Suprapubic skin (tissue), 4 donors: ENCODE results near the gene NUCB1.

Experiments
- EP300 ChIP-seq: sonication (generic); formaldehyde crosslinking; IDR thresholded peaks from one replicate; pipeline ENCODE4 v1.6.1; 2017; ENCODE audit warnings: antibody characterized with exemption
- POLR2A ChIP-seq, 2 donors: fragments of 450-650 bp; IDR thresholded peaks; one replicate each; pipeline ENCODE4 v1.6.1; 2017; ENCODE audit warnings: antibody characterized with exemption in 2 of 2, mild to moderate bottlenecking in 2 of 2, moderate library complexity in 2 of 2
- POLR2AphosphoS5 ChIP-seq, 3 donors: sonication (generic); formaldehyde crosslinking; IDR thresholded peaks; one replicate each; pipeline ENCODE4 v1.6.1; 2017; ENCODE audit warnings: antibody characterized with exemption in 3 of 3
- TF ChIP-seq, protein P1 (sequence below), 2 donors: fragments of 200-600 bp in 1 of 2; fragments of 450-650 bp in 1 of 2; sonication (generic) in 1 of 2; IDR thresholded peaks; one replicate each; pipeline ENCODE4 v1.5.1; 2016 to 2019; ENCODE audit warnings: antibody characterized with exemption in 2 of 2, mild to moderate bottlenecking in 1 of 2, moderate library complexity in 1 of 2

- TF ChIP-seq, protein P1, sequence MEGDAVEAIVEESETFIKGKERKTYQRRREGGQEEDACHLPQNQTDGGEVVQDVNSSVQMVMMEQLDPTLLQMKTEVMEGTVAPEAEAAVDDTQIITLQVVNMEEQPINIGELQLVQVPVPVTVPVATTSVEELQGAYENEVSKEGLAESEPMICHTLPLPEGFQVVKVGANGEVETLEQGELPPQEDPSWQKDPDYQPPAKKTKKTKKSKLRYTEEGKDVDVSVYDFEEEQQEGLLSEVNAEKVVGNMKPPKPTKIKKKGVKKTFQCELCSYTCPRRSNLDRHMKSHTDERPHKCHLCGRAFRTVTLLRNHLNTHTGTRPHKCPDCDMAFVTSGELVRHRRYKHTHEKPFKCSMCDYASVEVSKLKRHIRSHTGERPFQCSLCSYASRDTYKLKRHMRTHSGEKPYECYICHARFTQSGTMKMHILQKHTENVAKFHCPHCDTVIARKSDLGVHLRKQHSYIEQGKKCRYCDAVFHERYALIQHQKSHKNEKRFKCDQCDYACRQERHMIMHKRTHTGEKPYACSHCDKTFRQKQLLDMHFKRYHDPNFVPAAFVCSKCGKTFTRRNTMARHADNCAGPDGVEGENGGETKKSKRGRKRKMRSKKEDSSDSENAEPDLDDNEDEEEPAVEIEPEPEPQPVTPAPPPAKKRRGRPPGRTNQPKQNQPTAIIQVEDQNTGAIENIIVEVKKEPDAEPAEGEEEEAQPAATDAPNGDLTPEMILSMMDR (IDR thresholded peaks at IDR 0.05), result no peak
- TF ChIP-seq POLR2A (IDR thresholded peaks at IDR 0.05) (peak in 1 of 2 donors; percentile 4), EP300 (no peak), POLR2AphosphoS5 (IDR thresholded peaks at IDR 0.05) (peak in 1 of 3 donors; percentile 67)
Measured at GRCh38 chr19:48878196-48879024, 21.7 kb upstream of the NUCB1 start.
